ENCODE data around the gene OR2G3. TPM values are rescaled to one million over a fixed set of nuclear protein-coding genes. Genes with fewer than 3 reads are reported as not detected.

OR2G3 gene
- total and polyA plus RNA-seq, 9 of the 15 experiments (the other 6 are each of a cell fraction or from before 2014, with no cell fraction given): not detected

- no peak for TF ChIP-seq HOMEZ (CRISPR knock-in tag; IDR thresholded peaks at IDR 0.05)
These were observed at the start of gene OR2G3 (continued) for GRCh38 chr1:247605286-247605685.

GRCh38 chr1:247557926-247558674, 47.3 kb upstream of the OR2G3 start:
- 4% methylated on average over 2 of the region's 2 CpGs for WGBS (ENCODE audit: insufficient coverage, low coverage, missing lambda C conversion rate)
- BruUV-seq (replicated peaks): no TSS peak
- TF ChIP-seq ZNF407 (IDR thresholded peaks at IDR 0.05; ENCODE audit: low read depth) (no peak), ZNF592 (IDR thresholded peaks at IDR 0.05) (no peak), TAF1 (IDR thresholded peaks at IDR 0.05; ENCODE audit: control insufficient read depth, extremely low read depth, insufficient read depth, low read length, severe bottlenecking) (no peak)

More at GRCh38 chr1:247557926-247558674, 47.3 kb upstream of the OR2G3 start:
- in situ Hi-C loops (cut with MboI): no loop called here
- Histone ChIP-seq H3K9me1 (ENCODE audit: control insufficient read depth, insufficient read depth, low read length) (no peaks in the 10 kb centered on the region), H3K9ac (ENCODE audit: insufficient read depth in 1 of 2, low read depth in 2 of 2, low read length in 2 of 2) (no peak overlapping the region), H3K4me1 (replicated peaks in 1 of 2; ENCODE audit: control insufficient read depth in 2 of 2, insufficient read depth in 2 of 2, low read length in 2 of 2) (no peaks in the 10 kb centered on the region), H3K27ac (ENCODE audit: extremely low read depth, low read depth, low read length) (no peak overlapping the region), H3K4me3 (no peak overlapping the region), H3K36me3 (ENCODE audit: control insufficient read depth, insufficient read depth, low read length) (no peaks in the 10 kb centered on the region), H2AFZ (ENCODE audit: low read depth, low read length) (no peak overlapping the region), H3K9me3 (replicated peaks; ENCODE audit: control insufficient read depth, insufficient read depth, low read depth, low read length) (no peaks in the 10 kb centered on the region), H3K27me3 (ENCODE audit: control insufficient read depth in 2 of 2, insufficient read depth in 2 of 2, low read length in 2 of 2) (no peaks in the 10 kb centered on the region), H4K20me1 (replicated peaks; ENCODE audit: control insufficient read depth, insufficient read depth, low read length) (no peaks in the 10 kb centered on the region), H3K4me2 (ENCODE audit: insufficient read depth, low read length) (no peak overlapping the region), H3K79me2 (ENCODE audit: control insufficient read depth, insufficient read depth, low read length) (no peaks in the 10 kb centered on the region)
- no peak for FAIRE-seq
- no peak for ATAC-seq
- CTCF ChIA-PET (ENCODE audit: low intra/inter-chr PET ratio): no interaction called here
- intact Hi-C loops (cut with micrococcal nuclease): no loop called here
- POLR2A ChIA-PET: interaction anchor here (0.6 to 1.3 kb wide), 2 partner anchors 17 to 337 kb away, joined by 4 read pairs; partner anchors contain the start of gene OR2W3
- no peak for DNase-seq (ENCODE audit: extremely low read depth in 1 of 4, low spot score in 3 of 4)
